K562 (cell line): ENCODE results near the gene SH3PXD2B. TPM values are rescaled to one million over a fixed set of nuclear protein-coding genes. Genes with fewer than 3 reads are reported as not detected.

Experiments
- ATAC-seq: fragments of 200-7000 bp; cut with Tn5 transposase; 3 replicates; pipeline ENCODE4 v1.9.1; 2020; ENCODE audit warnings: moderate library complexity
- BruUV-seq: library from RNA; stranded (reverse); fragments of 400-500 nt; replicated peaks from 2 replicates; lab custom pipeline; 2021; lab: Mats Ljungman, UMichigan
- CTCF ChIA-PET: fragments of 300-600 bp; formaldehyde crosslinking; extraction: SDS; loops from one replicate; lab custom pipeline; 2021; ENCODE audit warnings: low intra/inter-chr PET ratio; lab: Yijun Ruan, JAX
- POLR2A ChIA-PET: fragments of 300-600, 350-650 bp; sonication (Branson Sonifier 250); formaldehyde crosslinking; extraction: SDS; loops from one replicate; lab custom pipeline; 2021; ENCODE audit warnings: antibody characterized with exemption, inconsistent platforms; lab: Yijun Ruan, JAX
- DNase-seq, 4 experiments: peaks; one replicate each; pipeline versions ENCODE4 v3.0.0 to v3.0.0-alpha.2; 2011 to 2018; ENCODE audit warnings: low spot score in 3 of 4, mixed read lengths in 3 of 4; ENCODE audit errors: extremely low read depth in 1 of 4
- FAIRE-seq: peaks from 2 replicates; lab custom pipeline; 2011; peaks lifted over from hg19 to GRCh38; lab: Jason Lieb, UNC
- H2AFZ ChIP-seq: 2 replicates; pipeline ENCODE4 v1.6.0; 2011; ENCODE audit warnings: low read depth, low read length, control low read depth, inconsistent platforms
- H3K27ac ChIP-seq: fragments of 200-600 bp; 3 replicates; pipeline ENCODE4 v1.8.0; 2011; ENCODE audit warnings: low read depth, mild to moderate bottlenecking, control low read depth, inconsistent platforms, low read length, moderate library complexity, mixed read lengths; ENCODE audit errors: extremely low read depth
- H3K27me3 ChIP-seq, 2 experiments: fragments of 300-600 bp in 1 of 2; 2 replicates in 1 of 2; 3 replicates in 1 of 2; pipeline versions ENCODE4 v1.6.0 to v1.8.0; 2011; ENCODE audit warnings: inconsistent platforms in 2 of 2, low read length in 2 of 2, mild to moderate bottlenecking in 1 of 2, mixed read lengths in 1 of 2, moderate library complexity in 1 of 2; ENCODE audit not compliant: control insufficient read depth in 2 of 2, insufficient read depth in 2 of 2
- H3K36me3 ChIP-seq: fragments of 300-600 bp; 3 replicates; pipeline ENCODE4 v1.8.0; 2011; ENCODE audit warnings: mild to moderate bottlenecking, low read length, inconsistent platforms; ENCODE audit not compliant: control insufficient read depth, insufficient read depth
- H3K4me1 ChIP-seq, 2 experiments: fragments of 200-600 bp in 1 of 2; replicated peaks in 1 of 2; 2 replicates in 1 of 2; 3 replicates in 1 of 2; pipeline versions ENCODE4 v1.5.1 to v1.8.0; 2011; ENCODE audit warnings: inconsistent platforms in 2 of 2, low read length in 2 of 2, mild to moderate bottlenecking in 1 of 2, mixed read lengths in 1 of 2, moderate library complexity in 1 of 2; ENCODE audit not compliant: control insufficient read depth in 2 of 2, insufficient read depth in 2 of 2
- H3K4me2 ChIP-seq: 2 replicates; pipeline ENCODE4 v1.6.1; 2011; ENCODE audit warnings: low read length, control low read depth, inconsistent platforms, mixed read lengths; ENCODE audit not compliant: insufficient read depth
- H3K4me3 ChIP-seq: fragments of 200-600 bp; sonication (generic), shearing (Covaris generic); 2 replicates; pipeline ENCODE4 v1.5.1; 2016; ENCODE audit warnings: control low read depth, inconsistent platforms
- H3K79me2 ChIP-seq: fragments of 200-600 bp; 3 replicates; pipeline ENCODE4 v1.8.0; 2011; ENCODE audit warnings: low read length, inconsistent platforms; ENCODE audit not compliant: control insufficient read depth, insufficient read depth
- H3K9ac ChIP-seq, 2 experiments: 2 replicates each; pipeline versions ENCODE4 v1.6.0 to v1.6.1; 2011; ENCODE audit warnings: low read depth in 2 of 2, low read length in 2 of 2, control low read depth in 1 of 2, inconsistent platforms in 1 of 2, mild to moderate bottlenecking in 1 of 2, mixed read lengths in 1 of 2; ENCODE audit not compliant: insufficient read depth in 1 of 2
- H3K9me1 ChIP-seq: one replicate; pipeline ENCODE4 v1.6.0; 2011; ENCODE audit warnings: inconsistent platforms, mild to moderate bottlenecking, low read length, moderate library complexity; ENCODE audit not compliant: control insufficient read depth, insufficient read depth
- H3K9me3 ChIP-seq: replicated peaks from 2 replicates; pipeline ENCODE4 v1.5.1; 2011; ENCODE audit warnings: low read depth, low read length, inconsistent platforms; ENCODE audit not compliant: control insufficient read depth, insufficient read depth
- H4K20me1 ChIP-seq: replicated peaks from 2 replicates; pipeline ENCODE4 v1.6.1; 2011; ENCODE audit warnings: low read length, inconsistent platforms, mixed read lengths; ENCODE audit not compliant: control insufficient read depth, insufficient read depth
- ELF2 ChIP-seq: fragments of 250-450 bp; sonication (Bioruptor Pico); IDR thresholded peaks from 2 replicates; pipeline ENCODE4 v1.5.0; 2021; ENCODE audit warnings: mild to moderate bottlenecking
- GABPA ChIP-seq: fragments of 200-800 bp; sonication (Bioruptor generic); conservative IDR thresholded peaks from 2 replicates; pipeline ENCODE4 v1.6.1; 2016; ENCODE audit warnings: low read depth, missing genetic modification characterization, missing compliant biosample characterization
- NR2C2 ChIP-seq, 2 experiments: fragments of 200-800 bp in 1 of 2; sonication (Bioruptor generic) in 1 of 2; sonication (generic) in 1 of 2; formaldehyde crosslinking in 1 of 2; IDR thresholded peaks; 2 replicates each; pipeline versions ENCODE4 v1.6.1 to v1.8.0; 2016 to 2022; ENCODE audit warnings: mild to moderate bottlenecking in 1 of 2, missing compliant biosample characterization in 1 of 2, missing genetic modification characterization in 1 of 2, missing genetic modification reagents in 1 of 2
- PKNOX1 ChIP-seq: fragments of 450-650 bp; IDR thresholded peaks from 2 replicates; pipeline ENCODE4 v1.6.1; 2016
- VEZF1 ChIP-seq: fragments of 200-800 bp; sonication (Bioruptor generic); IDR thresholded peaks from 2 replicates; pipeline ENCODE4 v1.6.1; 2017; ENCODE audit warnings: missing genetic modification characterization, missing compliant biosample characterization
- ZKSCAN8 ChIP-seq: fragments of 200-800 bp; sonication (Bioruptor generic); IDR thresholded peaks from 2 replicates; pipeline ENCODE4 v1.6.1; 2016; ENCODE audit warnings: missing genetic modification characterization, missing compliant biosample characterization
- ZNF395 ChIP-seq: fragments of 200-800 bp; sonication (Bioruptor generic); IDR thresholded peaks from 2 replicates; pipeline ENCODE4 v1.6.1; 2017; ENCODE audit warnings: missing genetic modification characterization, missing compliant biosample characterization
- ZNF583 ChIP-seq: fragments of 250-450 bp; sonication (Bioruptor Pico); IDR thresholded peaks from 2 replicates; pipeline ENCODE4 v1.4.0; 2020
- WGBS: fragments of 100-300 bp; shearing (Covaris generic); methylation state at CpG from one replicate; pipeline ENCODE4 v1.1.6; 2016; ENCODE audit warnings: low coverage, mixed read lengths; ENCODE audit not compliant: insufficient coverage; ENCODE audit errors: missing lambda C conversion rate; 5-methylcytosine and 5-hydroxymethylcytosine counted together
- in situ Hi-C: fragments of 300-500 bp; cut with MboI; formaldehyde crosslinking; loops from 4 replicates; pipeline ENCODE4 v1.15.0; 2018; ENCODE audit warnings: inconsistent platforms, mixed read lengths
- intact Hi-C: fragments of 100-400 bp; cut with micrococcal nuclease; formaldehyde crosslinking; loops from 2 replicates; pipeline ENCODE4 v1.14.2; 2022
- polyA plus RNA-seq, 8 experiments: library from polyadenylated mRNA; depleted of rRNA in 4 of 8; stranded (reverse) in 5 of 8; unstranded in 3 of 8; fragments of >200 nt; fragmentation: Nextera tagmentation in 2 of 8; fragmentation: Illumina TruSeq in 1 of 8; extraction: Ambion mirVana in 2 of 8; extraction: Trizol in 1 of 8; gene quantifications; 2 replicates each; pipeline versions ENCODE4 v1.2.1 to v1.2.3, GENCODE V29; 2011 to 2014; ENCODE audit warnings: inconsistent platforms in 1 of 8, missing spikeins in 1 of 8
- total RNA-seq, 7 experiments: library from RNA; depleted of rRNA in 6 of 7; stranded (reverse); fragments of >200 nt in 6 of 7; fragmentation: Illumina TruSeq in 2 of 7; extraction: Trizol in 2 of 7; gene quantifications; 2 replicates each; pipeline versions ENCODE4 v1.2.1 to v1.2.3, GENCODE V29; 2011 to 2021; ENCODE audit warnings: low replicate concordance in 1 of 7
- TF ChIP-seq, protein P1 (sequence below), 2 experiments: IDR thresholded peaks in 1 of 2; conservative IDR thresholded peaks in 1 of 2; 2 replicates each; pipeline ENCODE4 v1.6.1; 2016; ENCODE audit warnings: low read depth in 2 of 2, mild to moderate bottlenecking in 1 of 2, missing compliant biosample characterization in 1 of 2, missing genetic modification characterization in 1 of 2, moderate library complexity in 1 of 2
- TF ChIP-seq, protein P2 (sequence below): fragments of 450-650 bp; IDR thresholded peaks from 2 replicates; pipeline ENCODE4 v1.6.1; 2018; ENCODE audit warnings: mild to moderate bottlenecking, low read depth; ENCODE audit not compliant: partially characterized antibody

The SH3PXD2B gene
- total and polyA plus RNA-seq, 9 of the 15 experiments (the other 6 are each of a cell fraction or from before 2014, with no cell fraction given), result 0.04 to 0.66 (median 0.19) TPM

GRCh38 chr5:172353271-172353812, 101.0 kb downstream of the SH3PXD2B start:
- ChIA-PET CTCF (no interaction called here), POLR2A (interaction anchor here (0.5 to 1.5 kb wide), 2 partner anchors 24 to 777 kb away, joined by 3 to 5 read pairs; no protein-coding TSS in a partner anchor)
- in situ Hi-C loops (no loop called here), intact Hi-C loops (no loop called here)
- FAIRE-seq (no peak), DNase-seq (no peak), ATAC-seq (no peak)
- H3K36me3 ChIP-seq, result no peaks in the 10 kb centered on the region
- H3K4me1 ChIP-seq, result no peaks in the 10 kb centered on the region; a peak in 1 of 5 replicates
- no peaks in the 10 kb centered on the region for H4K20me1 ChIP-seq
- H3K27ac ChIP-seq, result no peak overlapping the region
- WGBS, result under 1% methylated on average over 7 of the region's 8 CpGs
- H3K79me2 ChIP-seq, result no peaks in the 10 kb centered on the region
- no peak overlapping the region for H3K4me3 ChIP-seq
- no peaks in the 10 kb centered on the region for H3K9me1 ChIP-seq
- no peak overlapping the region for H3K9ac ChIP-seq
- no peaks in the 10 kb centered on the region for H3K9me3 ChIP-seq
- peaks cover 34 to 64% of the 10 kb centered on the region in 2 experiments for H3K27me3 ChIP-seq
- no peak overlapping the region for H3K4me2 ChIP-seq
- TF ChIP-seq NR2C2 (CRISPR knock-in tag; IDR thresholded peaks at IDR 0.05) (no peak), NR2C2 (tag; IDR thresholded peaks at IDR 0.05) (0 out of 2 replicates have a peak, but pooled peaks have one; percentile 23), PKNOX1 (peak; percentile 67), ZNF395 (peak; percentile 72; the same call in 1 of the 2 replicates), ELF2 (CRISPR knock-in tag) (no peak), GABPA (0 out of 2 replicates have a peak, but pooled peaks have one; percentile 11), VEZF1 (CRISPR knock-in tag) (peak; percentile 64), ZKSCAN8 (peak; percentile 46; the same call in 1 of the 2 replicates), ZNF583 (CRISPR knock-in tag) (no peak)
- TF ChIP-seq, protein P1, sequence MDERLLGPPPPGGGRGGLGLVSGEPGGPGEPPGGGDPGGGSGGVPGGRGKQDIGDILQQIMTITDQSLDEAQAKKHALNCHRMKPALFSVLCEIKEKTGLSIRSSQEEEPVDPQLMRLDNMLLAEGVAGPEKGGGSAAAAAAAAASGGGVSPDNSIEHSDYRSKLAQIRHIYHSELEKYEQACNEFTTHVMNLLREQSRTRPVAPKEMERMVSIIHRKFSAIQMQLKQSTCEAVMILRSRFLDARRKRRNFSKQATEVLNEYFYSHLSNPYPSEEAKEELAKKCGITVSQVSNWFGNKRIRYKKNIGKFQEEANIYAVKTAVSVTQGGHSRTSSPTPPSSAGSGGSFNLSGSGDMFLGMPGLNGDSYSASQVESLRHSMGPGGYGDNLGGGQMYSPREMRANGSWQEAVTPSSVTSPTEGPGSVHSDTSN (CRISPR knock-in tag; IDR thresholded peaks at IDR 0.05; ENCODE audit: low read depth), result no peak
- TF ChIP-seq, protein P1 (tag; conservative IDR thresholded peaks at IDR 0.05; ENCODE audit: low read depth), result peak; percentile 53; the same call in 1 of the 2 replicates
- TF ChIP-seq, protein P2, sequence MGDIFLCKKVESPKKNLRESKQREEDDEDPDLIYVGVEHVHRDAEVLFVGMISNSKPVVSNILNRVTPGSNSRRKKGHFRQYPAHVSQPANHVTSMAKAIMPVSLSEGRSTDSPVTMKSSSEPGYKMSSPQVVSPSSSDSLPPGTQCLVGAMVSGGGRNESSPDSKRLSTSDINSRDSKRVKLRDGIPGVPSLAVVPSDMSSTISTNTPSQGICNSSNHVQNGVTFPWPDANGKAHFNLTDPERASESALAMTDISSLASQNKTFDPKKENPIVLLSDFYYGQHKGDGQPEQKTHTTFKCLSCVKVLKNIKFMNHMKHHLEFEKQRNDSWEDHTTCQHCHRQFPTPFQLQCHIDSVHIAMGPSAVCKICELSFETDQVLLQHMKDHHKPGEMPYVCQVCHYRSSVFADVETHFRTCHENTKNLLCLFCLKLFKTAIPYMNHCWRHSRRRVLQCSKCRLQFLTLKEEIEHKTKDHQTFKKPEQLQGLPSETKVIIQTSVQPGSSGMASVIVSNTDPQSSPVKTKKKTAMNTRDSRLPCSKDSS, result no peak
- H2AFZ ChIP-seq, result no peak overlapping the region
- BruUV-seq, result no TSS peak
